ENCODE results near the gene COG5.
"Not testable (repeated sequence)": the region's sequence is repeated elsewhere in the genome, so short reads cannot be mapped to it uniquely, and the experiment has no call there.

COG5 gene

GRCh38 chr7:107579885-107580715 is 16.4 kb upstream of the COG5 start, which contains the start of gene BCAP29:
BCAP29 (plus strand) TSS chr7:107580246; CDS start chr7:107580773, 527 bp downstream.
- peak; percentile 61 to 69 for DNase-seq (ENCODE audit: low read depth in 2 of 2)

DNA sequence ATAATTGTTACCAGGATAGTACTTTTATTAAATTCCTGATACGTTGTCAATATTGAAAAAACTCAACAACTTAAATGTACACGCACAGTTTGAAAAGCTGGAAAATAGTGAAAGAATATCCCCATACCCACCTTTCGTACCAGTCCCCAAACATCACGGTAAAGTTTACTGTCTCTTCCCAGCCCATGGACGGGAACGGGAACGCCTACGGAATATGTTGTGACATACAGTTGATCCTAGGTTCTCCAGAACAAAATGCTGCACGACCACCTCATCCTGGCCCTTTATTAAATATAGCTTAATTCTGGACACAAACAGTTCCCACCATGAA is 15.8 kb upstream of the COG5 start:
- DNase-seq (ENCODE audit: low read depth in 2 of 2): no peak

GRCh38 chr7:107573537-107573936 is 9.8 kb upstream of the COG5 start:
- DNase-seq (ENCODE audit: low read depth in 2 of 2): no peak

- no peak for DNase-seq (ENCODE audit: low read depth in 2 of 2)
Observed at GRCh38 chr7:107570298-107570697, 6.6 kb upstream of the COG5 start.

- DNase-seq (ENCODE audit: low read depth in 2 of 2): no peak
Observed at GRCh38 chr7:107564553-107565298, 1.0 kb upstream of the COG5 start.

DNA sequence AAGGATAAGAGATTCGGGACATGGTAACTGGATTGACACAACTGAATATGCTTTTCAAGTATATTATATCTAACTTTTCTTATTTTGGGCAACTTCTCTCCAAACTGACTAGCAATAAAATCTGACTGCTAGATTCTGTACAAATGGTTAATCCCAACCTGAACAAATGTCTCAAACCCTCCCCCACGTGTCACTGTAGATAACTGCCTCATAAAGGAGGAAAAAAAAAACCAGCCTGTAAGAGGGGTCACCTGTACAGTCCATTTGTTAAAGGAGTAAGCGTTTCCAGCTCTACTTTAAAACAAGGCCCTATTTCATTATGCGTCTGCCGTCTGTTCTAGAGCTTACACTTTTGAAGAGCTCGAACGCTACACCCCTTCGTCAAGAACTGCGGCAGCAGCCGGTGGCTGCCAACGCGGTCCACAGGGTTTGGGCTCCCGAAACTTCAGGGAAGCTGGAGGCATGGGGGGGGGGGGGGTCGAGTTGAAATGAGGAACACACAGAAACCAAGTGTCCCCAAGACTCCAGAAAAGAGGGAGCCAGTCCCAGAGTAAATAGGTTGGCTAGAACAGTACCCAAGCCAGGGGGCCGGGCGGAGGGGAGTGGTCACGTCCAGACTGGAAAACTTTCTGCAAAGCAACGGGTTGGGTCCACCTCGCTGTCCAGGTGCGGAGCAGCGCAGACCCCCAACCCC is 492 bp downstream of the COG5 start:
- DNase-seq (ENCODE audit: low read depth in 2 of 2): no peak

DNA sequence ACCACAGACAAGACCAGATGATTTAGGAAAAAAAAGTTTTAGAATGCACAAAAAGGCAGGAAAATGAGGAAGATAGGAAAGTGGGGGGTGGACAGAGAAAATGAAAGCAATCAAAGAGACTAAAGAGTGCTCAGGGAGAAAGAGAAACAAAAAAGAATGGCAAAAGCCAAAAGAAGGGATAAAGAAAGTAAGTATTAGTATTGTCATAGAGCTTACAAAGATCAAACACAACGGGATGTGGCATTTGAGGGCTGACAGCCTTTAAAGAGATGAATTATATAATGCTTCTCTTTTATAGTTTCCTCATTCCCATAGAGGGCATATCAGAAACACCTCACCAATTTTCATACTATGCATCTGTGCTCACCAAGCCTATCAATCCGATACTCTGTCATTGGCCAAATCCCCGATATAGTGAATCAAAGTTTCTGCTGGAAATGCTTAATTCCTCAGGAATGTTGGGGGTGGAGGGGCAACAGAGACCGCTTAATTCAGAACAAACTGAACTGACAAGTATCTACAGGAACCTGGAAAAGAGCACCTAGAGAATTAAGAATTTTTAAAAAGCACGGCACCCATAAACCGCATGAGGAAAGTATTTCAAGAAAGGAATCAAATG is 2.7 kb downstream of the COG5 start:
- DNase-seq (ENCODE audit: low read depth in 2 of 2): no peak

DNA sequence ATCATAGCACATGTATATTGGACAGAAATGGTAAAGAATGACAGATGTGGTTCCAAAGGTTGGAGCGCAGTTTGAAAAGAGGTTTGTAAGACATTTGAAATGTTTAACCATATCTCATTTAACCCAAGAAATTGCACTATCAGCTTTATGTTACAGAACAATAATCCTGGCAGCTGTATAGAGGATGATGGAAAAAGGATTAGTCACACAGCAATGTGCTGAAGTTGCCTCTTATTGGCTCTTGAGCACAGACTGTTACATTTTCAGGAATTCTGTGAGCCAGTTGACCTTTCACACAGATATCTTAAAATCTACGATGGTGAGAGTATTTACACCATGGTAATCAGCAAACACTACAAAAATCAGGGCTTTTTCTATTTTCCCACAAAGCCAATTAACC is 3.9 kb downstream of the COG5 start:
- DNase-seq (ENCODE audit: low read depth in 2 of 2): no peak

GRCh38 chr7:107555893-107556292 is 7.8 kb downstream of the COG5 start:
- no peak for DNase-seq (ENCODE audit: low read depth in 2 of 2)

DNA sequence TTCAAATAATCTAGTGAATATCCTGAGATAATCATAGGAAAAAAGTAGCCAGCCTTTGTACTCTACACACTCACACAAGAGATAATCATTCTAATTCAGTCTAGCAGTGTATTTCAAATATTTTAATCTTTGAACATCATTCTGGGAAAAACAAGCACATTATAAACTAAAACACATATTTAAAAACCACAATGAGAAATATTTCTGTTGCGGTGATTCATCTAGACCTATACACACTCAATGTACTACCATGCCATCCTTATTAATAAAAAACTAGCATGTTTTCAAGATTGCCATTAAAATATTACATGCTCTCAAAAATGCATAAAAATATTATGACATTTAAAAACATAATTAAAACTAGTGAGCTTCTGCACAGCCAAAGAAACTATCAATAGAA is 11.8 kb downstream of the COG5 start:
- DNase-seq (ENCODE audit: low read depth in 2 of 2): no peak

DNA sequence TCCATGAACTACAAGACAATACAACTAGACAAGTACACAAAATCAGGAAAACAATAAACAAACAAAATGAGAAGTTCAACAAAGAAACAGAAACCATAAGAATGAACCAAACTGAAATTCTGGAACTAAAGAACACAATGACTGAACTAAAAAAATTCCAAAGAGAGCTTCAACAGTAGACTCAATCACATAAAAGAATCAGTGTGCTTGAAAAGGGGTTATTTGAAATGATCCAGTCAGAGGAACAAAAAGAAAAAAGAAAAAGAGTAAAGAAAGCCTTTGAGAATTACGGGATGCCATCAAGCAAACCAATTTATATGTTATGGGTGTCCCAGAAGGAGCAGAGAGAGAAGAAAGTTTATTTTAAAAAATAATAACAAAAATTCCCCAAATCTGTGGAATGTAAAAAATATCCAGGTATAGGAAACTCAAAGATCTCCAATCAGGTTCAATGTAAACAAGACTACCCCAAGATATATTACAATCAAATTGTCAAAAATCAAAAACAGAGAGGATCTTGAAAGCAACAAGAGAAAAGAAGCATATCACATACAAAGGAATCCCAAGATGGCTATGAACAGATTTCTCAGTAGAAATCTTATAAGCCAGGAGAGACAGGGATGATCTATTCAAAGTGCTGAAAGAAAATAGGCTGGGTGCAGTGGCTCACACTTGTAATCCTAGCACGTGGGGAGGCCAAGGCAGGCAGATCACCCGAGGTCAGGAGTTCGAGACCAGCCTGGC is 18.7 kb downstream of the COG5 start:
- no peak for DNase-seq (ENCODE audit: low read depth in 2 of 2)

GRCh38 chr7:107543338-107543993 is 20.3 kb downstream of the COG5 start:
- DNase-seq (ENCODE audit: low read depth in 2 of 2): no peak

DNA sequence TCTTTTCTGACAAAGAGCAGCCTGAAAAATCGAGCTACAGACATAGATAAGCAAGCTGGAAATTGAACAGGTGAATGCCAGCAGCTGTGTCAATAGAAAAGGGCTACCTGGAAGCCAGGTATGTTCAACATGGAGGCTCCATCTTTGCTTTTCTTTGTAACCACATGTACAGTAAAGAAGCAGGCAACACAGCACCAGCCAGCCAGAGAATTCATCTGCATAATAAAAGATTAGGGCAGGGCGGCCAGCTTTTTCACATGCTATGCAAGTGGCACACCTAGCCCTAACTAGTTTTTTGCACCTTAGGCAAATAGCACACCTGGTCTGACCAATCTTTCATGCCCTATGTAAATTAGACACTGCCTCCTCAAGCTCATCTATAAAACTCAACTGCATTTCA is 25.7 kb downstream of the COG5 start:
- no peak for DNase-seq (ENCODE audit: low read depth in 2 of 2)

DNA sequence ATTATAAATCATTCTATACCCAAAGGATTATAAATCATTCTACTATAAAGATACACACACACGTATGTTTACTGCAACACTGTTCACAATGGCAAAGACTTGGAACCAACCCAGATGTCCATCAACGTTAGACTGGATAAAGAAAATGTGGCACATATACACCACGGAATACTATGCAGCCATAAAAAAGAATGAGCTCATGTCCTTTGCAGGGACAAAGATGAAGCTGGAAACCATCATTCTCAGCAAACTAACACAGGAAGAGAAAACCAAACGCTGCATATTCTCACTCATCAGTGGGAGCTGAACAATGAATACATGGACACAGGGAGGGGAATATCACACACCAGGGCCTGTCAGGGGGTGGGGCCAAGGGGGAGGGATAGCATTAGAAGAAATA is 26.5 kb downstream of the COG5 start:
- DNase-seq (ENCODE audit: low read depth in 2 of 2): not testable (repeated sequence)

GRCh38 chr7:107534139-107534538 is 29.6 kb downstream of the COG5 start:
- no peak for DNase-seq (ENCODE audit: low read depth in 2 of 2)

DNA sequence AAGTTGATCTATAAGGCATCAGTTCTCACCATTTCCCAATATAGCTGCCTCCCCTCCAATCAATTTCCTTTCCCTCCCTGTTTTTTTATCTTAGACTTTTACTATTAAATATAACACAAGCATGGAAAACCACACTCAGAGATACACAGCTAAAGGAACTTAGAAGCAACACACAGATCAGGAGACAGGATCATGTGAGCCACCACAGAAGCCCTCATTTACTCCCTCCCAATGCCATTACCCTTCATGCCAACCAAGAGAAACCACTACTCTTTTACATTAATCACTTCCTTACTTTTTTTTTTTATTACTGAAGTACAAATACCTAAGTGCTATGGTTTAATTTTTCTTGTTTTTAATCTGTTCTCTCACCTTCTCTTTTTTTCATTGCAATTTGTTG is 33.0 kb downstream of the COG5 start:
- no peak for DNase-seq (ENCODE audit: low read depth in 2 of 2)

DNA sequence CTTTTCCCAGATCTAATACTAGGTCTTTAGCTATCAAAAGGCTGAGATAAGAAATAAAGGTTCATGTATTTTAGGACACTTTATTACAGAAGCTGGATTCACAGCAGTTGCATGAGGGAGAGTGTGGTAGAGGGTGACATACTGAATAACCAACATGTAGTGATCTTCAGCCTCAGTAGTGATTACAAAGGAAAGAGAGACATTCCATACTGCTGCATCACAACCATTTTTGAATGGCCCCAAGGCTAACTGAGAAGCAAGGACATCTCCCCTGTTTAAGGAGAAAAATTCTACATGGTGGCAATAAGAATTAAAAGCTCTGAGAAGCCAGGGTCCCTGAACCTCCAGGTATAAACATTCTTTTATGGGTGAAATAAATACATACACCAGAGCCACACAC is 35.3 kb downstream of the COG5 start:
- no peak for DNase-seq (ENCODE audit: low read depth in 2 of 2)

- DNase-seq (ENCODE audit: low read depth in 2 of 2): no peak
Observed at GRCh38 chr7:107527196-107527595, 36.5 kb downstream of the COG5 start.

GRCh38 chr7:107526672-107527071 is 37.0 kb downstream of the COG5 start:
- DNase-seq (ENCODE audit: low read depth in 2 of 2): no peak

DNA sequence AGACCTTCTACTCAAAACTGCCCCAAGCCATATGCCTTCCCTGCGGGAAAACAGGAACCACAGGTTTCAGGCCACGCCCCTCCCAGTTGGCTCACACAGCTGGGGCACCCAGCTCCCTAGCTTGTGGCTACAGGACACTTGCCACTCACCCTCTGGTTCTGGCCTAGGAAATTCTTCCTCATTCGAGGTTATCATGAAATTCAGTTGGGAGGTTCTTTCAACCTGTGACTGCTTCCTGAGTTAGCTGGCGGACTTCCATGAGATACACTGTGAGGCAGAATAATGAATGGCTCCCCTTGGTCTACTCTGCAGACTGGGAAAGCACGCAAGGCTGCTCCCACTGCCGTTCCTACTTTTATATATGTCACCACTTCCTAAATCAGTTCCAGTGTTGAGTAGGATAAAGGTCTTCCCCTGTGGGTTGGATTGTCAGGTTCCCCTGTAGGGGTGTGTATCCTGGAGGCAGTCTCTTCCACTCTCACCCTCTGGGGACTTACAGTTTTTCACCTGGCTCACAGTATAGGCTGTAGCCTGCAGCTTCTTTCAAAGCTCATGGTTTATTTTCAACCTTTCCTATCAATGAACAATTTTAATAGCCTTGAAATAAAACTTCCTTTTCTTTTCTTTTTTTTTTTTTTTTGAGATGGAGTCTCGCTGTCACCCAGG is 56.9 kb downstream of the COG5 start:
- DNase-seq (ENCODE audit: low read depth in 2 of 2): no peak
